GM23338 (cell line): Measurements from ENCODE around the gene ST8SIA6. TPM values are rescaled to one million over a fixed set of nuclear protein-coding genes. Genes with fewer than 3 reads are reported as not detected.

ENCODE experiments used
- ATAC-seq: fragments of 200-7000 bp; cut with Tn5 transposase; 3 replicates; pipeline ENCODE4 v1.9.1; 2020
- DNase-seq: peaks from one replicate; pipeline ENCODE4 v3.0.0-alpha.2; 2015; ENCODE audit warnings: low spot score
- H2AFZ ChIP-seq: fragments of 200-600 bp; sonication (generic); 2 replicates; pipeline ENCODE4 v1.8.0; 2016; ENCODE audit warnings: antibody characterized with exemption, mild to moderate bottlenecking, moderate library complexity
- H3F3A ChIP-seq: fragments of 200-600 bp; sonication (generic); replicated peaks from 2 replicates; pipeline ENCODE4 v1.8.0; 2017; ENCODE audit warnings: antibody characterized with exemption, mixed run types, low read depth
- H3K27ac ChIP-seq: fragments of 200-600 bp; sonication (generic); 2 replicates; pipeline ENCODE4 v1.6.1; 2016; ENCODE audit warnings: low read depth
- H3K27me3 ChIP-seq: fragments of 200-600 bp; sonication (generic); 2 replicates; pipeline ENCODE4 v1.8.0; 2016; ENCODE audit warnings: mild to moderate bottlenecking, mixed run types, moderate library complexity; ENCODE audit not compliant: insufficient read depth
- H3K36me3 ChIP-seq: fragments of 200-600 bp; sonication (generic); 2 replicates; pipeline ENCODE4 v1.8.0; 2016; ENCODE audit warnings: mild to moderate bottlenecking; ENCODE audit not compliant: insufficient read depth
- H3K4me1 ChIP-seq: fragments of 200-600 bp; sonication (generic); 2 replicates; pipeline ENCODE4 v1.8.0; 2016; ENCODE audit warnings: mild to moderate bottlenecking, moderate library complexity; ENCODE audit not compliant: insufficient read depth
- H3K4me2 ChIP-seq: fragments of 200-600 bp; sonication (generic); 2 replicates; pipeline ENCODE4 v1.7.1; 2017; ENCODE audit warnings: mixed run types
- H3K4me3 ChIP-seq: fragments of 200-600 bp; sonication (generic); 2 replicates; pipeline ENCODE4 v1.6.1; 2016; ENCODE audit warnings: mixed run types
- H3K79me2 ChIP-seq: fragments of 200-600 bp; sonication (generic); replicated peaks from 2 replicates; pipeline ENCODE4 v1.8.0; 2017; ENCODE audit warnings: mild to moderate bottlenecking; ENCODE audit not compliant: insufficient read depth
- H3K9me2 ChIP-seq: fragments of 200-600 bp; sonication (generic); 2 replicates; pipeline ENCODE4 v1.8.0; 2017; ENCODE audit not compliant: insufficient read depth
- H4K20me1 ChIP-seq: fragments of 200-600 bp; sonication (generic); replicated peaks from 2 replicates; pipeline ENCODE4 v1.8.0; 2017; ENCODE audit warnings: mild to moderate bottlenecking; ENCODE audit not compliant: insufficient read depth
- H3K27ac Mint-ChIP-seq: 2 replicates; pipeline ENCODE4 v1.8.0; 2020; ENCODE audit warnings: inconsistent platforms, mild to moderate bottlenecking, moderate library complexity, mixed read lengths
- H3K27me3 Mint-ChIP-seq: 3 replicates; pipeline ENCODE4 v1.8.0; 2022; ENCODE audit warnings: low read depth, mild to moderate bottlenecking, moderate library complexity, mixed read lengths, inconsistent platforms; ENCODE audit not compliant: insufficient read depth, poor library complexity
- H3K36me3 Mint-ChIP-seq: 3 replicates; pipeline ENCODE4 v1.8.0; 2021; ENCODE audit warnings: low read depth, mild to moderate bottlenecking, inconsistent platforms, moderate library complexity, mixed read lengths
- H3K4me1 Mint-ChIP-seq: 3 replicates; pipeline ENCODE4 v1.8.0; 2020; ENCODE audit warnings: mild to moderate bottlenecking, inconsistent platforms, mixed read lengths
- H3K4me3 Mint-ChIP-seq: 3 replicates; pipeline ENCODE4 v1.8.0; 2021; ENCODE audit warnings: moderate library complexity, mild to moderate bottlenecking, inconsistent platforms, mixed read lengths
- H3K9me3 Mint-ChIP-seq: 3 replicates; pipeline ENCODE4 v1.8.0; 2020; ENCODE audit warnings: moderate library complexity, mild to moderate bottlenecking, inconsistent platforms, mixed read lengths
- CREB1 ChIP-seq: fragments of 250-450 bp; sonication (Bioruptor Pico); IDR thresholded peaks from 2 replicates; pipeline ENCODE4 v1.5.0; 2020; ENCODE audit warnings: low read depth, mild to moderate bottlenecking, moderate library complexity
- CTCF ChIP-seq, 2 experiments: fragments of 200-600 bp in 1 of 2; sonication (generic) in 1 of 2; conservative IDR thresholded peaks; 2 replicates each; pipeline versions ENCODE4 v1.5.1 to v1.6.1; 2016 to 2017; ENCODE audit warnings: antibody characterized with exemption in 2 of 2, low read depth in 2 of 2, mild to moderate bottlenecking in 2 of 2, moderate library complexity in 1 of 2
- ETS1 ChIP-seq: IDR thresholded peaks from 2 replicates; pipeline ENCODE4 v1.6.1; 2016; ENCODE audit warnings: antibody characterized with exemption
- JUNB ChIP-seq: IDR thresholded peaks from one replicate; pipeline ENCODE4 v1.6.1; 2016; ENCODE audit warnings: antibody characterized with exemption; ENCODE audit not compliant: unreplicated experiment
- REST ChIP-seq: IDR thresholded peaks from one replicate; pipeline ENCODE4 v1.6.1; 2018; ENCODE audit warnings: antibody characterized with exemption; ENCODE audit not compliant: unreplicated experiment
- STAT1 ChIP-seq: IDR thresholded peaks from one replicate; pipeline ENCODE4 v1.6.1; 2016; ENCODE audit warnings: antibody characterized with exemption; ENCODE audit not compliant: unreplicated experiment
- ZNF114 ChIP-seq: fragments of 250-450 bp; sonication (Bioruptor Pico); IDR thresholded peaks from 2 replicates; pipeline ENCODE4 v1.5.0; 2020; ENCODE audit warnings: mild to moderate bottlenecking, moderate library complexity
- ZNF331 ChIP-seq: fragments of 250-450 bp; sonication (Bioruptor Pico); IDR thresholded peaks from 2 replicates; pipeline ENCODE4 v1.5.0; 2020; ENCODE audit warnings: low read depth, mild to moderate bottlenecking, moderate library complexity
- polyA plus RNA-seq: library from polyadenylated mRNA; unstranded; fragments of >200 nt; fragmentation: Nextera tagmentation; extraction: Ambion mirVana; gene quantifications from 2 replicates; pipeline ENCODE4 v1.2.1, GENCODE V29; 2016
- total RNA-seq: library from RNA; depleted of rRNA; stranded (reverse); fragments of >200 nt; shearing (Covaris generic); gene quantifications from 2 replicates; pipeline ENCODE4 v1.2.3, GENCODE V29; 2014

Gene ST8SIA6
- total and polyA plus RNA-seq, 2 experiments from 2014 or later = 1.6 to 2.3 TPM

- H3K4me3 ChIP-seq = no peak overlapping the region
- no peak overlapping the region for H2AFZ ChIP-seq
- no peak for TF ChIP-seq ZNF114 (CRISPR knock-in tag)
- no peak for TF ChIP-seq STAT1
- TF ChIP-seq ZNF331 (CRISPR knock-in tag) = no peak
- TF ChIP-seq JUNB = no peak
- no peak for TF ChIP-seq CREB1 (CRISPR knock-in tag)
- TF ChIP-seq CTCF (conservative IDR thresholded peaks at IDR 0.05; ENCODE audit: low read depth in 2 of 2) = no peak
- TF ChIP-seq ETS1 = no peak
- no peak for TF ChIP-seq REST
- H3K4me1 ChIP-seq = peaks cover 23% of the 10 kb centered on the region
- H3K79me2 ChIP-seq = no peaks in the 10 kb centered on the region
- H3K4me2 ChIP-seq = no peak overlapping the region
- ATAC-seq = no peak
- Mint-ChIP-seq H3K27ac (no peak overlapping the region), H3K9me3 (no peaks in the 10 kb centered on the region), H3K36me3 (no peaks in the 10 kb centered on the region), H3K4me3 (no peak overlapping the region), H3K27me3 (peaks cover 10% of the 10 kb centered on the region), H3K4me1 (peaks cover 34% of the 10 kb centered on the region)
- H3K27me3 ChIP-seq = no peaks in the 10 kb centered on the region
- no peaks in the 10 kb centered on the region for H3K36me3 ChIP-seq
- no peak for DNase-seq
- no peaks in the 10 kb centered on the region for H3K9me2 ChIP-seq
- H3K27ac ChIP-seq = no peak overlapping the region
- no peaks in the 10 kb centered on the region for H4K20me1 ChIP-seq
- no peaks in the 10 kb centered on the region for H3F3A ChIP-seq
Measured at GRCh38 chr10:17381502-17382142, 72.8 kb downstream of the ST8SIA6 start.

- H3K27me3 Mint-ChIP-seq = peaks cover 9% of the 10 kb centered on the region
- TF ChIP-seq STAT1 (no peak), CTCF (conservative IDR thresholded peaks at IDR 0.05; ENCODE audit: low read depth in 2 of 2) (no peak)
Measured at GRCh38 chr10:17380888-17381287, 73.5 kb downstream of the ST8SIA6 start.

More at GRCh38 chr10:17380888-17381287, 73.5 kb downstream of the ST8SIA6 start:
- H3K27ac Mint-ChIP-seq = peak overlapping the region; percentile 51
- H3K79me2 ChIP-seq = no peaks in the 10 kb centered on the region
- peaks cover 34% of the 10 kb centered on the region for H3K4me1 Mint-ChIP-seq
- H3K4me2 ChIP-seq = peak overlapping the region; percentile 16; the same call in 1 of the 2 replicates
- H3K36me3 ChIP-seq = no peaks in the 10 kb centered on the region
- no peaks in the 10 kb centered on the region for H4K20me1 ChIP-seq
- no peaks in the 10 kb centered on the region for H3K27me3 ChIP-seq
- H2AFZ ChIP-seq = no peak overlapping the region
- no peaks in the 10 kb centered on the region for H3K36me3 Mint-ChIP-seq
- no peaks in the 10 kb centered on the region for H3K9me3 Mint-ChIP-seq
- no peak overlapping the region for H3K4me3 ChIP-seq
- ATAC-seq (no peak), DNase-seq (no peak)
- H3K9me2 ChIP-seq = no peaks in the 10 kb centered on the region
- H3K4me3 Mint-ChIP-seq = no peak overlapping the region
- H3K4me1 ChIP-seq = peaks cover 23% of the 10 kb centered on the region
- H3K27ac ChIP-seq = no peak overlapping the region
- H3F3A ChIP-seq = no peaks in the 10 kb centered on the region
